Panc1 (cell line): ENCODE measurements around the gene CRADD. TPM values are rescaled to one million over a fixed set of nuclear protein-coding genes. Genes with fewer than 3 reads are reported as not detected.

Source experiments
- ATAC-seq: fragments of 200-7000 bp; cut with Tn5 transposase; 2 replicates; pipeline ENCODE4 v1.9.1; 2020; ENCODE audit warnings: mild to moderate bottlenecking, moderate library complexity
- BruUV-seq: library from RNA; stranded (reverse); fragments of 400-500 nt; replicated peaks from 2 replicates; lab custom pipeline; 2021; lab: Mats Ljungman, UMichigan
- CTCF ChIA-PET: fragments of 300-600 bp; sonication (Branson Sonifier 250); formaldehyde crosslinking; loops from one replicate; lab custom pipeline; 2022; ENCODE audit warnings: antibody characterized with exemption; lab: Charles Lee
- POLR2A ChIA-PET: fragments of 300-600 bp; sonication (Branson Sonifier 250); formaldehyde crosslinking; loops from one replicate; lab custom pipeline; 2022; ENCODE audit warnings: antibody characterized with exemption; lab: Charles Lee
- DNase-seq: peaks from one replicate; pipeline ENCODE4 v3.0.0-alpha.2; 2010; ENCODE audit warnings: low read depth, low spot score
- H3K27ac ChIP-seq: 2 replicates; pipeline ENCODE4 v1.5.1; 2011; ENCODE audit warnings: mild to moderate bottlenecking, low read length, inconsistent platforms
- H3K27me3 ChIP-seq: fragments of 200-500 bp; sonication (Bioruptor generic); 2 replicates; pipeline ENCODE4 v1.6.0; 2014; ENCODE audit warnings: low read length, inconsistent platforms; ENCODE audit not compliant: control insufficient read depth, insufficient read depth
- H3K36me3 ChIP-seq: fragments of 200-500 bp; sonication (Bioruptor generic); 2 replicates; pipeline ENCODE4 v1.5.1; 2014; ENCODE audit warnings: inconsistent platforms, mild to moderate bottlenecking, low read length, moderate library complexity; ENCODE audit not compliant: control insufficient read depth, insufficient read depth
- H3K4me1 ChIP-seq: 2 replicates; pipeline ENCODE4 v1.5.1; 2011; ENCODE audit warnings: inconsistent platforms, mild to moderate bottlenecking, low read length, moderate library complexity; ENCODE audit not compliant: control insufficient read depth, insufficient read depth
- H3K4me3 ChIP-seq, 2 experiments: 2 replicates each; pipeline ENCODE4 v1.5.1; 2011 to 2012; ENCODE audit warnings: low read depth in 2 of 2, low read length in 2 of 2, mild to moderate bottlenecking in 2 of 2, inconsistent platforms in 1 of 2, moderate library complexity in 1 of 2
- H3K9me3 ChIP-seq: fragments of 200-500 bp; sonication (Bioruptor generic); 2 replicates; pipeline ENCODE4 v1.5.1; 2014; ENCODE audit warnings: low read depth, mild to moderate bottlenecking, inconsistent platforms, low read length, moderate library complexity; ENCODE audit not compliant: control insufficient read depth, insufficient read depth
- CTCF ChIP-seq: fragments of 450-650 bp; IDR thresholded peaks from 2 replicates; pipeline ENCODE4 v1.5.1; 2017; ENCODE audit warnings: mild to moderate bottlenecking
- POLR2AphosphoS5 ChIP-seq: IDR thresholded peaks from 2 replicates; pipeline ENCODE4 v1.6.1; 2012; ENCODE audit warnings: mild to moderate bottlenecking, low read depth, low read length, moderate library complexity
- SIN3A ChIP-seq: IDR thresholded peaks from 2 replicates; pipeline ENCODE4 v1.6.1; 2012; ENCODE audit warnings: low read depth, mild to moderate bottlenecking, low read length, moderate library complexity, borderline replicate concordance; ENCODE audit not compliant: insufficient read depth
- TCF7L2 ChIP-seq: IDR thresholded peaks from 2 replicates; pipeline ENCODE4 v1.6.1; 2011; ENCODE audit warnings: mild to moderate bottlenecking, low read depth, low read length, inconsistent platforms
- in situ Hi-C: cut with HindIII; loops from 2 replicates; pipeline ENCODE4 v1.10.0; 2016; ENCODE audit warnings: low sequenced_read_pairs, low pct_unique_long_range_greater_than_20kb
- intact Hi-C: fragments of 100-400 bp; cut with micrococcal nuclease; formaldehyde crosslinking; loops from one replicate; pipeline ENCODE4 v1.10.0; 2022; ENCODE audit not compliant: unreplicated experiment
- total RNA-seq: library from RNA; stranded (reverse); gene quantifications from one replicate; pipeline ENCODE4 v1.2.1, GENCODE V29; 2021; ENCODE audit not compliant: unreplicated experiment
- TF ChIP-seq, protein P1 (sequence below), 2 experiments: IDR thresholded peaks; 2 replicates each; pipeline ENCODE4 v1.6.1; 2011 to 2012; ENCODE audit warnings: low read depth in 2 of 2, control low read depth in 1 of 2, low read length in 1 of 2, mild to moderate bottlenecking in 1 of 2, moderate library complexity in 1 of 2; ENCODE audit not compliant: insufficient read depth in 1 of 2

CRADD gene
- total RNA-seq, 1 experiment from 2014 or later = 7.0 TPM

- Histone ChIP-seq H3K36me3 (no peaks in the 10 kb centered on the region), H3K9me3 (peaks cover 8% of the 10 kb centered on the region; the same call in 1 of the 2 replicates), H3K4me1 (peaks cover 15% of the 10 kb centered on the region), H3K27ac (no peak overlapping the region; the same call in 1 of the 2 replicates), H3K27me3 (no peaks in the 10 kb centered on the region), H3K4me3 (no peak overlapping the region)
- intact Hi-C loops (no loop called here), in situ Hi-C loops (no loop called here)
- POLR2A ChIA-PET = no interaction called here
- no peak for ATAC-seq
- no TSS peak for BruUV-seq
- TF ChIP-seq TCF7L2 (no peak), SIN3A (no peak)
- CTCF ChIA-PET = no interaction called here
- no peak for DNase-seq
These were observed 112.6 kb downstream of the CRADD start for GRCh38 chr12:93789767-93790166.

GRCh38 chr12:93790472-93791152 lies 113.4 kb downstream of the CRADD start:
- TF ChIP-seq CTCF = no peak
- no peak for TF ChIP-seq TCF7L2
- TF ChIP-seq SIN3A = no peak
- no peak for TF ChIP-seq POLR2AphosphoS5
- TF ChIP-seq, protein P1, sequence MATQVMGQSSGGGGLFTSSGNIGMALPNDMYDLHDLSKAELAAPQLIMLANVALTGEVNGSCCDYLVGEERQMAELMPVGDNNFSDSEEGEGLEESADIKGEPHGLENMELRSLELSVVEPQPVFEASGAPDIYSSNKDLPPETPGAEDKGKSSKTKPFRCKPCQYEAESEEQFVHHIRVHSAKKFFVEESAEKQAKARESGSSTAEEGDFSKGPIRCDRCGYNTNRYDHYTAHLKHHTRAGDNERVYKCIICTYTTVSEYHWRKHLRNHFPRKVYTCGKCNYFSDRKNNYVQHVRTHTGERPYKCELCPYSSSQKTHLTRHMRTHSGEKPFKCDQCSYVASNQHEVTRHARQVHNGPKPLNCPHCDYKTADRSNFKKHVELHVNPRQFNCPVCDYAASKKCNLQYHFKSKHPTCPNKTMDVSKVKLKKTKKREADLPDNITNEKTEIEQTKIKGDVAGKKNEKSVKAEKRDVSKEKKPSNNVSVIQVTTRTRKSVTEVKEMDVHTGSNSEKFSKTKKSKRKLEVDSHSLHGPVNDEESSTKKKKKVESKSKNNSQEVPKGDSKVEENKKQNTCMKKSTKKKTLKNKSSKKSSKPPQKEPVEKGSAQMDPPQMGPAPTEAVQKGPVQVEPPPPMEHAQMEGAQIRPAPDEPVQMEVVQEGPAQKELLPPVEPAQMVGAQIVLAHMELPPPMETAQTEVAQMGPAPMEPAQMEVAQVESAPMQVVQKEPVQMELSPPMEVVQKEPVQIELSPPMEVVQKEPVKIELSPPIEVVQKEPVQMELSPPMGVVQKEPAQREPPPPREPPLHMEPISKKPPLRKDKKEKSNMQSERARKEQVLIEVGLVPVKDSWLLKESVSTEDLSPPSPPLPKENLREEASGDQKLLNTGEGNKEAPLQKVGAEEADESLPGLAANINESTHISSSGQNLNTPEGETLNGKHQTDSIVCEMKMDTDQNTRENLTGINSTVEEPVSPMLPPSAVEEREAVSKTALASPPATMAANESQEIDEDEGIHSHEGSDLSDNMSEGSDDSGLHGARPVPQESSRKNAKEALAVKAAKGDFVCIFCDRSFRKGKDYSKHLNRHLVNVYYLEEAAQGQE (IDR thresholded peaks at IDR 0.05; ENCODE audit: insufficient read depth in 1 of 2, low read depth in 2 of 2, low read length in 1 of 2) = no peak
- CTCF ChIA-PET = no interaction called here
- intact Hi-C loops = no loop called here
- Histone ChIP-seq H3K36me3 (no peaks in the 10 kb centered on the region), H3K27ac (no peak overlapping the region), H3K4me3 (no peak overlapping the region), H3K9me3 (peaks cover 8% of the 10 kb centered on the region; the same call in 1 of the 2 replicates), H3K27me3 (no peaks in the 10 kb centered on the region), H3K4me1 (peaks cover 6% of the 10 kb centered on the region)
- POLR2A ChIA-PET = no interaction called here
- in situ Hi-C loops = no loop called here
- ATAC-seq (no peak), DNase-seq (no peak)
- no TSS peak for BruUV-seq

DNA sequence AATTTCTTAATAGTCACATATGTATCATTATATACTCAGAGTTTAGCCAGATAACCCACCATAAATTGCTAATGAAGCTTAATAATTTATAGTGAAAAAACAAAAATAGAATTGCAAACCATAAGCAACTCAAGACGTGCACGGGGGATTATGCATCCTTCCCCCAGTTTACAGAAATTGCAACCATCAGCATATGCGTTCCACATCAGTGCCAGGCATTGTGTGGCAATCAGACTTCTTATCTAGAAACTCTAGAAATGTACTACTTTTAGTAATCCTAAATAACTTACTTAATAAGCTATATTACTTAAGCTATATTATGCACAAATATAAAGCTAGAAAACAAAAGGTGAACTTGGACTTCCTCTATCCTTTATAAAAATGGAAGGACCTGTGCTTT lies 115.8 kb downstream of the CRADD start:
- no peak overlapping the region for H3K4me3 ChIP-seq
- H3K4me1 ChIP-seq = no peaks in the 10 kb centered on the region
- DNase-seq (no peak), ATAC-seq (no peak)
- ChIA-PET POLR2A (no interaction called here), CTCF (no interaction called here)
- no peaks in the 10 kb centered on the region for H3K36me3 ChIP-seq
- in situ Hi-C loops (no loop called here), intact Hi-C loops (no loop called here)
- TF ChIP-seq CTCF = no peak
- TF ChIP-seq SIN3A = no peak
- TF ChIP-seq POLR2AphosphoS5 = no peak
- TF ChIP-seq, protein P1 (IDR thresholded peaks at IDR 0.05; ENCODE audit: insufficient read depth in 1 of 2, low read depth in 2 of 2, low read length in 1 of 2) = no peak
- TF ChIP-seq TCF7L2 = no peak
- H3K9me3 ChIP-seq = no peaks in the 10 kb centered on the region
- H3K27me3 ChIP-seq = no peaks in the 10 kb centered on the region
- no peak overlapping the region for H3K27ac ChIP-seq
- BruUV-seq = no TSS peak
